BE2C (cell line): ENCODE results near the gene DYNC2LI1.

Experiments used
- DNase-seq: peaks from one replicate; pipeline ENCODE4 v3.0.0-alpha.2; 2020
- H3K27me3 ChIP-seq: fragments of 250-450 bp; sonication (Bioruptor Pico); 2 replicates; pipeline ENCODE4 v1.5.1; 2020; ENCODE audit warnings: mild to moderate bottlenecking
- H3K36me3 ChIP-seq: fragments of 250-450 bp; sonication (Bioruptor Pico); 2 replicates; pipeline ENCODE4 v1.5.1; 2020; ENCODE audit warnings: mild to moderate bottlenecking
- H3K4me1 ChIP-seq: fragments of 250-450 bp; sonication (Bioruptor Pico); 2 replicates; pipeline ENCODE4 v1.5.1; 2020
- H3K4me3 ChIP-seq: 2 replicates; pipeline ENCODE4 v1.5.1; 2011; ENCODE audit warnings: low read depth, low read length
- H3K9me3 ChIP-seq: fragments of 250-450 bp; sonication (Bioruptor Pico); 2 replicates; pipeline ENCODE4 v1.5.1; 2020
- CTCF ChIP-seq: IDR thresholded peaks from 2 replicates; pipeline ENCODE4 v1.5.1; 2012; ENCODE audit warnings: mild to moderate bottlenecking, low read depth, low read length

DYNC2LI1 gene

GRCh38 chr2:43758739-43759138 lies 15.1 kb upstream of the DYNC2LI1 start:
- no peak for TF ChIP-seq CTCF
- no peaks in the 10 kb centered on the region for H3K9me3 ChIP-seq
- no peak overlapping the region for H3K4me3 ChIP-seq
- no peaks in the 10 kb centered on the region for H3K36me3 ChIP-seq
- DNase-seq, result no peak
- H3K27me3 ChIP-seq, result no peaks in the 10 kb centered on the region
- no peaks in the 10 kb centered on the region for H3K4me1 ChIP-seq

GRCh38 chr2:43759195-43759594 lies 14.6 kb upstream of the DYNC2LI1 start:
- H3K27me3 ChIP-seq, result no peaks in the 10 kb centered on the region

GRCh38 chr2:43762286-43762685 lies 11.6 kb upstream of the DYNC2LI1 start:
- Histone ChIP-seq H3K4me1 (no peaks in the 10 kb centered on the region), H3K4me3 (no peak overlapping the region), H3K27me3 (no peaks in the 10 kb centered on the region), H3K36me3 (no peaks in the 10 kb centered on the region), H3K9me3 (no peaks in the 10 kb centered on the region)
- TF ChIP-seq CTCF, result no peak
- DNase-seq, result no peak

More at GRCh38 chr2:43759195-43759594, 14.6 kb upstream of the DYNC2LI1 start:
- no peak for TF ChIP-seq CTCF
- no peak for DNase-seq
- Histone ChIP-seq H3K36me3 (no peaks in the 10 kb centered on the region), H3K4me3 (no peak overlapping the region), H3K4me1 (no peaks in the 10 kb centered on the region), H3K9me3 (no peaks in the 10 kb centered on the region)

GRCh38 chr2:43763091-43763490 lies 10.7 kb upstream of the DYNC2LI1 start:
- no peak for TF ChIP-seq CTCF
- no peak for DNase-seq
- no peaks in the 10 kb centered on the region for H3K36me3 ChIP-seq
- H3K9me3 ChIP-seq, result no peaks in the 10 kb centered on the region
- no peaks in the 10 kb centered on the region for H3K4me1 ChIP-seq
- no peaks in the 10 kb centered on the region for H3K27me3 ChIP-seq
- H3K4me3 ChIP-seq, result no peak overlapping the region

GRCh38 chr2:43764086-43764705 lies 9.6 kb upstream of the DYNC2LI1 start:
- Histone ChIP-seq H3K9me3 (no peaks in the 10 kb centered on the region), H3K4me1 (no peaks in the 10 kb centered on the region), H3K4me3 (no peak overlapping the region), H3K27me3 (no peaks in the 10 kb centered on the region), H3K36me3 (no peaks in the 10 kb centered on the region)
- no peak for TF ChIP-seq CTCF
- DNase-seq, result no peak

- Histone ChIP-seq H3K27me3 (no peaks in the 10 kb centered on the region), H3K4me1 (no peaks in the 10 kb centered on the region), H3K36me3 (no peaks in the 10 kb centered on the region), H3K4me3 (no peak overlapping the region), H3K9me3 (no peaks in the 10 kb centered on the region)
- no peak for DNase-seq
- no peak for TF ChIP-seq CTCF
Observed at GRCh38 chr2:43766006-43766405, 7.8 kb upstream of the DYNC2LI1 start.
